ENCODE data around the gene CCZ1. TPM values are rescaled to one million over a fixed set of nuclear protein-coding genes. Genes with fewer than 3 reads are reported as not detected.
"Not testable (repeated sequence)": the region's sequence is repeated elsewhere in the genome, so short reads cannot be mapped to it uniquely, and the experiment has no call there.

CCZ1 gene
- total and polyA plus RNA-seq, 2 experiments from 2014 or later = 93.7 to 140 TPM

DNA sequence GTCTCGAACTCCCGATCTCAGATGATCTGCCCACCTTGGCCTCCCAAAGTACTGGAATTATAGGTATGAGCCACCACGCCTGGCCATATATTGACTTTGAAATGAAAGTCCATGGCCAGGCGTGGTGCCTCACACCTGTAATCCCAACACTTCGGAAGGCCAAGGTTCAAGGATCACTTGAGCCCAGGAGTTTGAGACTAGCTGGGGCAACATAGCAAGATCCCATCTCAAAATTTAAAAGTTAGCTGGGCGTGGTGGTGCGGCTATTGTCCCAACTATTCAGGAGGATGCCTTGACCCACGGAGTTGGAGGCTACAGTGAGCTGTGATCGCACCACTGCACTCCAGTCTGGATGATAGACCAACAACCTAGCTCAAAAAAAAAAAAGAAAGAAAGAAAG lies 6.0 kb upstream of the CCZ1 start:
- no peaks in the 10 kb centered on the region for H3K79me2 ChIP-seq (replicated peaks; ENCODE audit: insufficient read depth)
- no peak for ATAC-seq
- no peaks in the 10 kb centered on the region for H3F3A ChIP-seq (replicated peaks; ENCODE audit: low read depth)
- H3K4me1 ChIP-seq (ENCODE audit: insufficient read depth) = no peaks in the 10 kb centered on the region
- no peak overlapping the region for H3K27ac ChIP-seq (ENCODE audit: low read depth)
- H4K20me1 ChIP-seq (replicated peaks; ENCODE audit: insufficient read depth) = no peaks in the 10 kb centered on the region
- H3K36me3 ChIP-seq (ENCODE audit: insufficient read depth) = no peaks in the 10 kb centered on the region
- Mint-ChIP-seq H3K9me3 (no peaks in the 10 kb centered on the region), H3K4me1 (peaks cover 3% of the 10 kb centered on the region; the same call in 2 of the 3 replicates), H3K4me3 (no peak overlapping the region), H3K27me3 (ENCODE audit: insufficient read depth, low read depth, poor library complexity) (no peaks in the 10 kb centered on the region), H3K36me3 (ENCODE audit: low read depth) (no peaks in the 10 kb centered on the region), H3K27ac (no peak overlapping the region)
- no peak overlapping the region for H2AFZ ChIP-seq
- H3K4me2 ChIP-seq = no peak overlapping the region
- no peaks in the 10 kb centered on the region for H3K9me2 ChIP-seq (ENCODE audit: insufficient read depth)
- no peaks in the 10 kb centered on the region for H3K27me3 ChIP-seq (ENCODE audit: insufficient read depth)
- no peak overlapping the region for H3K4me3 ChIP-seq
- TF ChIP-seq STAT1 (IDR thresholded peaks at IDR 0.05; ENCODE audit: unreplicated experiment) (no peak), NANOG (IDR thresholded peaks at IDR 0.05; ENCODE audit: borderline replicate concordance) (no peak), ZNF114 (CRISPR knock-in tag; IDR thresholded peaks at IDR 0.05) (no peak)
- no peak for DNase-seq (ENCODE audit: low spot score)

DNA sequence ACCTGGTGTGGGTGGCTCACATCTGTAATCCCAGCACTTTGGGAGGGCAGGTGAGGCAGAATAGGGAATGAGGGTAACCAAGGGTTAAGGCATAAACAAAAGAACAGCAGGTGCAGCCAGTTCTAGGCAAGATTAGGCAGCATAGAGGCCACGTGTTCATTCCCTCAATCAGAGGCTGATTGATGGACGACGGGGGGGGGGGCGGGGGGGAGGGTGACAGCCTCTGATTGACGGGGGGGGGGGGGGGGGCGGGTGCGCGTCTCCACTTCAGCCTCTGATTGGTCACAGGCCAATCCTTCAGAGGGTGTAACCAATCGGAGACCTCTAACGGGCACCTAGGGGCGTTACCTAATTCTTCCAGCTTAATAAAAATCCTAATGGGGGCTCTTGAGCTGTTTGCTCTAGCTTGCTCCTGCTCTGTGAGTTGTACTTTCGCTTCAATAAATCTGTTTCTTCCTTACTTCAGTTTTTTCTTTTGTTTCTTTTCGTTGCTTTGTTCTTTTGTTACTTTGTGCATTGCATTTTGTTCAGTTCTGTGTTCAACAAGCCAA lies 1.1 kb upstream of the CCZ1 start:
- not testable (repeated sequence) for H3F3A ChIP-seq (replicated peaks; ENCODE audit: low read depth); H3K4me1 Mint-ChIP-seq; H3K27ac ChIP-seq (ENCODE audit: low read depth); H3K27me3 ChIP-seq (ENCODE audit: insufficient read depth); H2AFZ ChIP-seq; H3K79me2 ChIP-seq (replicated peaks; ENCODE audit: insufficient read depth); H4K20me1 ChIP-seq (replicated peaks; ENCODE audit: insufficient read depth); H3K4me3 ChIP-seq; H3K4me1 ChIP-seq (ENCODE audit: insufficient read depth); H3K4me2 ChIP-seq; H3K36me3 ChIP-seq (ENCODE audit: insufficient read depth); H3K9me3 Mint-ChIP-seq; H3K27ac Mint-ChIP-seq; H3K27me3 Mint-ChIP-seq (ENCODE audit: insufficient read depth, low read depth, poor library complexity); H3K36me3 Mint-ChIP-seq (ENCODE audit: low read depth); H3K9me2 ChIP-seq (ENCODE audit: insufficient read depth)
- H3K4me3 Mint-ChIP-seq = peak overlapping the region; percentile 56; the same call in 2 of the 3 replicates
- peak; percentile 56 for ATAC-seq
- DNase-seq (ENCODE audit: low spot score) = peak; percentile 1

DNA sequence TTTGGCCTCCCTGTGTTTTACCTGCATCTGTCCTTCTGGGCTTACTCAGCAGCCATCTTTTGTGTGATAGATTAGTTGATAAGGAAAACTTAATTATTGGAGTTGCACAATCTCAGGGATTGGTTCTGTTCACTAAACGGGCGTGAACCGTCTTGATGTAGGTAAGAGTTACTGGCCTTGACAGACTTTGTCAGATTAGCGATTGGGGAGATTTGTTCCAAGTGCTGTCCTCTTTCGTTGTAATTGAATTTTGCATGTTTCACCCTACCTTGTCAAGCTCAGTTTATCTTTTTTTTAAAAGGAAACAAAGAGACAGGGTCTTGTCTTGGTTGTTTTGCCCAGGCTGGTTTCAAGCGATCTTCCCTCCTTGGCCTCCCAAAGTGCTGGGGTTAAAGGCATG lies 4.5 kb downstream of the CCZ1 start:
- H3K27ac Mint-ChIP-seq; H3K27ac ChIP-seq (ENCODE audit: low read depth); DNase-seq (ENCODE audit: low spot score); H3K27me3 Mint-ChIP-seq (ENCODE audit: insufficient read depth, low read depth, poor library complexity); H3K4me1 Mint-ChIP-seq; H4K20me1 ChIP-seq (replicated peaks; ENCODE audit: insufficient read depth); H3K4me1 ChIP-seq (ENCODE audit: insufficient read depth); H3K4me3 Mint-ChIP-seq; ATAC-seq; H3K9me2 ChIP-seq (ENCODE audit: insufficient read depth); H3F3A ChIP-seq (replicated peaks; ENCODE audit: low read depth); H3K27me3 ChIP-seq (ENCODE audit: insufficient read depth); H2AFZ ChIP-seq; H3K79me2 ChIP-seq (replicated peaks; ENCODE audit: insufficient read depth); H3K36me3 ChIP-seq (ENCODE audit: insufficient read depth); H3K9me3 Mint-ChIP-seq; H3K4me3 ChIP-seq; H3K4me2 ChIP-seq: not testable (repeated sequence)
- H3K36me3 Mint-ChIP-seq (ENCODE audit: low read depth) = peaks cover 20% of the 10 kb centered on the region

DNA sequence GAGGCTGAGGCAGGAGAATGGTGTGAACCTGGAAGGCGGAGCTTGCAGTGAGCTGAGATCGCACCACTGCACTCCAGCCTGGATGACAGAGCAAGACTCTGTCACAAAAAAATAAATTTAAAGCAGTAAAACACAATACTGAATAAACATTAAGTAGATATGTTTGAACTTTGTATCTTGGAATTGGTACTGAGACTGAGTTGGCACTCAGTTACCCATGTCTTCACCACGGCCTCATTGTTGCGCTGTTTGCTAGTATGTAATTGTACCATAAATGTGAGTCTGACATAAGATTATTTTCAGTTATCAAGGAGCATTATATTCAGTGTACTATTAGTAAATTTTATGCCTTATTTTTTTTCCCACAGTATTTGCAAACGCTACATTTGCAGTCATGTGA lies 6.2 kb downstream of the CCZ1 start:
- H3K4me3 Mint-ChIP-seq; ATAC-seq; H3K4me3 ChIP-seq; H3K79me2 ChIP-seq (replicated peaks; ENCODE audit: insufficient read depth); H3K4me2 ChIP-seq; H3K36me3 ChIP-seq (ENCODE audit: insufficient read depth); H3F3A ChIP-seq (replicated peaks; ENCODE audit: low read depth); H3K9me2 ChIP-seq (ENCODE audit: insufficient read depth); H3K4me1 ChIP-seq (ENCODE audit: insufficient read depth); H4K20me1 ChIP-seq (replicated peaks; ENCODE audit: insufficient read depth); H3K27me3 ChIP-seq (ENCODE audit: insufficient read depth); H2AFZ ChIP-seq; H3K27me3 Mint-ChIP-seq (ENCODE audit: insufficient read depth, low read depth, poor library complexity); H3K27ac ChIP-seq (ENCODE audit: low read depth); DNase-seq (ENCODE audit: low spot score); H3K4me1 Mint-ChIP-seq; H3K27ac Mint-ChIP-seq; H3K9me3 Mint-ChIP-seq: not testable (repeated sequence)
- peaks cover 21% of the 10 kb centered on the region for H3K36me3 Mint-ChIP-seq (ENCODE audit: low read depth)

DNA sequence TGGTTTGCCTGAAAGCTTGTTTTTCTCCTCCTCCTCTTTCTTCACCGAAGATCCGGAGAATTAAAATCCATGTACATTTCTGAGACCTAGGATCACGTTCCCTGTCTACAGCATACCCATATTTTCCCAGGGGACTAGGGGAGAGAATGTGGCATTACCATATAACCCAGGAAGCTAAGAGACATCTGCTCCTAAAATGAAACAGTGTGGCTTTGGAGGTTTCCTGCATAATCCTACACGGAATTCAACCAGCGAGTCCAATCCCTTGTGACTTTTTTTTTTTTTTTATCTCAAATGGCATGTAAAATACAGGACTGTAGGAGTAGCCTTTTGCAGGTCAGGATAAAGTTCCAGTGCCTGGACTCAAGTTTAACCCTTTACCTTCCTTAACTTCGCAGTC lies 10.3 kb downstream of the CCZ1 start:
- not testable (repeated sequence) for H3K4me1 ChIP-seq (ENCODE audit: insufficient read depth); H3K4me2 ChIP-seq; H3K9me3 Mint-ChIP-seq; H3K4me3 Mint-ChIP-seq; H3K36me3 ChIP-seq (ENCODE audit: insufficient read depth); H2AFZ ChIP-seq; H3K27ac Mint-ChIP-seq; H3K27me3 Mint-ChIP-seq (ENCODE audit: insufficient read depth, low read depth, poor library complexity); ATAC-seq; H3K9me2 ChIP-seq (ENCODE audit: insufficient read depth); H4K20me1 ChIP-seq (replicated peaks; ENCODE audit: insufficient read depth); H3F3A ChIP-seq (replicated peaks; ENCODE audit: low read depth); H3K27ac ChIP-seq (ENCODE audit: low read depth); DNase-seq (ENCODE audit: low spot score); H3K79me2 ChIP-seq (replicated peaks; ENCODE audit: insufficient read depth); H3K27me3 ChIP-seq (ENCODE audit: insufficient read depth); H3K4me3 ChIP-seq; H3K4me1 Mint-ChIP-seq
- H3K36me3 Mint-ChIP-seq (ENCODE audit: low read depth) = peaks cover 19% of the 10 kb centered on the region; the same call in 2 of the 3 replicates

DNA sequence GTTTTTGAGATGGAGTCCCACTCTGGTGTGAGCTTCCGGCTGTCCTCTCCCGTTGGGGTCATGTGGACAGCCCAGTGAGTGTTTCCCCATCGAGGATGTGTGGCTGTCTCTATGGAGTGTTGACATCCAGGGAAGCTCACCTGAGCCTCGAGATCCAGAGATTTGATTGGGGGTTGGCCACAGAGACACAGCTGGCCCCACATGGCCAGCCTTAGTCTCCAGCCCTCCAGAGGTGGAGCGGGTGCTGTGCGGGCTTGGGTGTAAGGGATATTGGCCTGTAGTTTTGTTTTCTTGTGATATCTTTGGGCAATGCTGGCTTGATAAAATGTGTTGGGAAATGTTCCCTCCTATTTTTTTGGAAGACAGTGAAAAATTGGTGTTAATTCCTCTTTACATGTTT lies 18.0 kb downstream of the CCZ1 start:
- H3K36me3 Mint-ChIP-seq (ENCODE audit: low read depth); H3K27ac ChIP-seq (ENCODE audit: low read depth); H3K79me2 ChIP-seq (replicated peaks; ENCODE audit: insufficient read depth); H3K36me3 ChIP-seq (ENCODE audit: insufficient read depth); H3K4me3 ChIP-seq; H3K4me1 ChIP-seq (ENCODE audit: insufficient read depth); H3K4me2 ChIP-seq; H2AFZ ChIP-seq; H3K27me3 Mint-ChIP-seq (ENCODE audit: insufficient read depth, low read depth, poor library complexity); H3K4me1 Mint-ChIP-seq; H3K9me2 ChIP-seq (ENCODE audit: insufficient read depth); H3F3A ChIP-seq (replicated peaks; ENCODE audit: low read depth); H3K4me3 Mint-ChIP-seq; H4K20me1 ChIP-seq (replicated peaks; ENCODE audit: insufficient read depth); H3K27me3 ChIP-seq (ENCODE audit: insufficient read depth); H3K27ac Mint-ChIP-seq; H3K9me3 Mint-ChIP-seq: not testable (repeated sequence)
- peak; percentile 92 for ATAC-seq
- DNase-seq (ENCODE audit: low spot score) = peak; percentile 6
